ENCODE data around the gene CRTAP. TPM values are rescaled to one million over a fixed set of nuclear protein-coding genes. Genes with fewer than 3 reads are reported as not detected.
"Not testable (repeated sequence)": the region's sequence is repeated elsewhere in the genome, so short reads cannot be mapped to it uniquely, and the experiment has no call there.

Gene CRTAP
- total RNA-seq, 1 donor from 2014 or later = 327 TPM

DNA sequence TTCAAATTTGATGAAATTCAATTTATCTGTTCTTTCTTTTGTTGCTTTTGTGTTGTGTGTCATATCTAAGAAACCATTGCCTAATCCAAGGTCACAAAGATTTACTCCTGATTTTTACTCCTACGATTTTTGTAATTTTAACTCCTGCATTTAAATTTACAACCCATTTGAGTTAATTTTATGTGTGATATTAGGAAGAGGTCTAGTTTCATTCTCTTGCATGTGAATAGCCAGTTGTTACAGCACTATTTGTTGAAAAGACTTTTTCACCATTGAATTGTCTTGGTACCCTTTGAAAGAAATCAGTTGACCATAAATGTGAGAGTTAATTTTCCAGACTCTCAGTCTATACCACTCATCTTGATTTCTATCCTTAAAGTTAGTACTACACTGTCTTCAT lies 23.9 kb downstream of the CRTAP start:
- DNase-seq (ENCODE audit: low read depth) = no peak
- TF ChIP-seq CTCF (IDR thresholded peaks at IDR 0.05; ENCODE audit: insufficient read depth, low read length, poor library complexity, severe bottlenecking) = no peak
- H3K27me3 ChIP-seq (ENCODE audit: control insufficient read depth, insufficient read depth, low read length) = no peaks in the 10 kb centered on the region
- H3K4me3 ChIP-seq (ENCODE audit: low read depth, low read length) = no peak overlapping the region
- H3K36me3 ChIP-seq (ENCODE audit: control insufficient read depth, insufficient read depth, low read length) = peaks cover 5% of the 10 kb centered on the region

- H3K36me3 ChIP-seq (ENCODE audit: control insufficient read depth, insufficient read depth, low read length); DNase-seq (ENCODE audit: low read depth); H3K4me3 ChIP-seq (ENCODE audit: low read depth, low read length); H3K27me3 ChIP-seq (ENCODE audit: control insufficient read depth, insufficient read depth, low read length): not testable (repeated sequence)
Measured at GRCh38 chr3:33139006-33139623, 25.3 kb downstream of the CRTAP start.

DNA sequence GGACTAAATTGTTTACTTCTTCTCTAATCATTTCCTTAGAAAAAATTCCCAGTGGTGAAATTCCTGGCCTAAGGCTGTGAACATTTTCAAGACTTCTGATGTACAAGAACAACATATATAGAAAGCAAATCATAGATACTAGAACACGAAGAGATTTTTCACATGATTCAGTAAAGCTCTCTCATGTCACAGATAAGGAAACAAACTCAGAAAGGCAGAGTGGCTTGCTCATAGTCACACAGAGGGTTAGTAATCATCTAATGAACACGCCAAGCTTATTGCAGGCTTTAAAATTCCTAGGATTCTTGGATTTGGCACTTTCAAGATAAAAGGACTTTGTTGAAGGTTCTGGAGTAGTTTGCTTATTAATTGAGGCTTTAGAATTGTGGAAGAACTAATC lies 26.2 kb downstream of the CRTAP start:
- Histone ChIP-seq H3K27me3 (ENCODE audit: control insufficient read depth, insufficient read depth, low read length) (no peaks in the 10 kb centered on the region), H3K4me3 (ENCODE audit: low read depth, low read length) (no peak overlapping the region), H3K36me3 (ENCODE audit: control insufficient read depth, insufficient read depth, low read length) (peaks cover 5% of the 10 kb centered on the region)
- no peak for DNase-seq (ENCODE audit: low read depth)
- TF ChIP-seq CTCF (IDR thresholded peaks at IDR 0.05; ENCODE audit: insufficient read depth, low read length, poor library complexity, severe bottlenecking) = no peak

DNA sequence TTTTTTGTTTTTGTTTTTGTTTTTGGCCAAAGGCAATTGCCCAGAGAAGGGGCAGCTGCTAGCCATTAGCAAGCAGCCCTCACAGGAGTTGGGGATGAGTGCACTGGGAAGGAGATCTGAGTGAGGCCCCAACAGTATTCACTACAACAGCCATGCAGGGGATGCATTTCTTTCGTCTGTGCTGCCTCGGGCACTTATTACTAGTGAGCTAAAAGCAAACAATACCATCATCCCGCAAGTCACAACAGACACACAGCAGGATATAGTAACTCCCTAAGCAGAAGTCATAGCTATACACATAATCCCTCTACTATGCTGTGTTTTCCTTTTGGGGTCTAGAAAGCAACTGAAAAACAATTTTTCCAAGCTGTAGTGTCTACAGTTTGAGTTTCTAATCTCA lies 27.2 kb downstream of the CRTAP start:
- H3K4me3 ChIP-seq (ENCODE audit: low read depth, low read length) = no peak overlapping the region
- H3K27me3 ChIP-seq (ENCODE audit: control insufficient read depth, insufficient read depth, low read length) = no peaks in the 10 kb centered on the region
- peaks cover 4% of the 10 kb centered on the region for H3K36me3 ChIP-seq (ENCODE audit: control insufficient read depth, insufficient read depth, low read length)
- TF ChIP-seq CTCF (IDR thresholded peaks at IDR 0.05; ENCODE audit: insufficient read depth, low read length, poor library complexity, severe bottlenecking) = no peak
- DNase-seq (ENCODE audit: low read depth) = no peak

DNA sequence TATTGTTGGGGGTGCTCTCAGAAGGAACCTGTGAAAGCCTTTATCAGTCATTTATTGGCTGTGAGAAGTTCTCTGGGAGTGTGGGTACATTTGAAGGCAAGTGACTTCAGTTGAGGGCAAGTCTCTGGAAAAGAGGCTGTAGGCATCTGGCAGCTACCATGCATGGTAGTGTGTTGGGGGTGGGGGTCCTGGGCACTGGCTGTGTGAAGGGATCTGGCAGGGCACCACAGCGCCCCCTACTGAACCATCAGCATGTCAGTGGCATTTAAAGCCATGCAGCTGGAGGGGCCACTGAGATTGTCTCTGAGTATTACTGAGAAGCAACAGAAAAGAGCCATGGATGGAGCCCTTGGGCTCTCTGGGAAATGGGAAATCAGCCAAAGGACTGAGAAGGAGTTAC lies 30.6 kb downstream of the CRTAP start:
- Histone ChIP-seq H3K27me3 (ENCODE audit: control insufficient read depth, insufficient read depth, low read length) (no peaks in the 10 kb centered on the region), H3K4me3 (ENCODE audit: low read depth, low read length) (no peak overlapping the region), H3K36me3 (ENCODE audit: control insufficient read depth, insufficient read depth, low read length) (peaks cover 3% of the 10 kb centered on the region)
- TF ChIP-seq CTCF (IDR thresholded peaks at IDR 0.05; ENCODE audit: insufficient read depth, low read length, poor library complexity, severe bottlenecking) = peak; percentile 28
- DNase-seq (ENCODE audit: low read depth) = no peak

DNA sequence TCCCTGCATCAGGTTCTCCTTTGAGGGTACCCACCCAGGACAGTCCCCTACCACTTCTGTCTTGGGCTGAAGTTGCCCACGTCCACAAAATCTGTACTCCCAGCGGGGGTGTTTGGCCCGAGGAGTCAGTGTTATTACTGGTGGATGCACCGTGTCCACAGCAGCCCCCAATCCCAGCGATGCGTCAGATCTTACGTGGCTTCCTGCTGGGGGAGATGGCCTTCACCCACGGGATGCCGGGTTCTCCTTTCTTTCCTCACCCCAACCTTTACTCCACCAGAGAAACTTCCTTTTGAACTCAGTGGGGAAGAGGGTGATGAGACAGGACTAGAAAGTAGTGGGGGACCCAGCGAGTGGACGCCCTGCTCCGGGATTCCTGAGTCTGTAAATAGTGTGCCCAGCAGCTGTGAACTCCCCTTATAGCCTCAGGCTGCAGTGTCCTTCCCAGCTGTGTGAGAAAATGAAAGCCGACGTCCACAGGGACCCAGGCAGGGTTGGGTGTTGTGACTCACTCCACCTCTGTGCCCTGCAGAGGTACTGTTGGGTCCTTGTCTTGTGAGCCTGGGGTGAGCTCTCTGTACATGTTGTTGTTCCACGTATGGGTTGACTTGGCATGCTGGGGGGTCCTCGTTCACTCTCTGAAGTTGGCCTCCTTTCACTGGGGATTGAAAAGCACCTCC lies 31.5 kb downstream of the CRTAP start:
- no peak for TF ChIP-seq CTCF (IDR thresholded peaks at IDR 0.05; ENCODE audit: insufficient read depth, low read length, poor library complexity, severe bottlenecking)
- peaks cover 3% of the 10 kb centered on the region for H3K36me3 ChIP-seq (ENCODE audit: control insufficient read depth, insufficient read depth, low read length)
- H3K4me3 ChIP-seq (ENCODE audit: low read depth, low read length) = no peak overlapping the region
- no peak for DNase-seq (ENCODE audit: low read depth)
- no peaks in the 10 kb centered on the region for H3K27me3 ChIP-seq (ENCODE audit: control insufficient read depth, insufficient read depth, low read length)
